Suprapubic skin (tissue), 4 donors: Measurements from ENCODE around the gene LAMA5.

Source experiments
- CTCF ChIP-seq, 2 donors: fragments of 200-600 bp in 1 of 2; fragments of 450-650 bp in 1 of 2; sonication (generic) in 1 of 2; IDR thresholded peaks; one replicate each; pipeline ENCODE4 v1.5.1; 2016 to 2019; ENCODE audit warnings: antibody characterized with exemption in 2 of 2, mild to moderate bottlenecking in 1 of 2, moderate library complexity in 1 of 2
- EP300 ChIP-seq: sonication (generic); formaldehyde crosslinking; IDR thresholded peaks from one replicate; pipeline ENCODE4 v1.6.1; 2017; ENCODE audit warnings: antibody characterized with exemption
- POLR2AphosphoS5 ChIP-seq, 3 donors: sonication (generic); formaldehyde crosslinking; IDR thresholded peaks; one replicate each; pipeline ENCODE4 v1.6.1; 2017; ENCODE audit warnings: antibody characterized with exemption in 3 of 3

DNA sequence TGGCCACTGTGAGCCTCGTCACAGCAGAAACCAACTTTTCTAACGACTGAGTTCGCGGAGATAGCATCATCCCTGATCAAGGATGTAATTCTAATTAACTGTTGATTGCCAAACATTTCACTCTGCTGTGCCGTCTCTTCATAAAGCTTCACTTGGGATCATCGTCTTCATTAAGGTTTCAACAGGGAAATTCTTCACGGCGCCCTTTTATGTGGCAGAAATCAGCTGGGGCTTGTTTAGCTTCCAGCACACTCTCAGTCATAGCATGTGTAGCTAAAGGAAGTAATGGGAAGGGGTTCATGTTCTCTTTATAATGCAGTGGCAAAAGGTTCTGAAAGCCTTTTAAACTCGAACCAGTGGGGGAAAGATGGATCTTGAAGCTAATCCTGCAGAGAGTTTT is 73.2 kb downstream of the LAMA5 start:
- TF ChIP-seq POLR2AphosphoS5 (IDR thresholded peaks at IDR 0.05) (no peak), EP300 (no peak), CTCF (IDR thresholded peaks at IDR 0.05) (no peak)
